ENCODE measurements around the gene FCRL2.
"Not testable (repeated sequence)": the region's sequence is repeated elsewhere in the genome, so short reads cannot be mapped to it uniquely, and the experiment has no call there.

FCRL2 gene

GRCh38 chr1:157751283-157751682, 25.6 kb downstream of the FCRL2 start:
- DNase-seq: no peak

- DNase-seq: no peak
Observed at GRCh38 chr1:157748262-157748817, 28.6 kb downstream of the FCRL2 start.

GRCh38 chr1:157739229-157739901, 37.6 kb downstream of the FCRL2 start:
- DNase-seq: no peak

GRCh38 chr1:157735991-157736390, 40.9 kb downstream of the FCRL2 start:
- not testable (repeated sequence) for DNase-seq

DNA sequence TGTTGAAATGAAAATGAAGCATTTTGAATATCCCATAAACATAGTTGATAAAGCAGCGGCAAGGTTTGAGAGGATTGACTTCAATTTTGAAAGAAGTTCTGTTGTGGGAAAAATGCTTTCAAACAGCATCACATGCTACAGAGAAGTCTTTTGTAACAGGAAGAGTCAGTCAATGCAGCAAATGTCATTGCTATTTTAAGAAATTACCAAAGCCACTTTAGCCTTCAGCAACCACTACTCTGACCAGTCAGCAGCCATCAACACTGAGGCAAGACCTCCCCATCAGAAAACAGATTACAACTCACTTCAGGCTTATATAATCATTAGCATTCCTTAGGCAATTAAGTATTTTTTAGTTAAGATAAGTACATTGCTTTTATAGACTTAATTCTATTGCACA, 42.6 kb downstream of the FCRL2 start:
- no peak for DNase-seq

DNA sequence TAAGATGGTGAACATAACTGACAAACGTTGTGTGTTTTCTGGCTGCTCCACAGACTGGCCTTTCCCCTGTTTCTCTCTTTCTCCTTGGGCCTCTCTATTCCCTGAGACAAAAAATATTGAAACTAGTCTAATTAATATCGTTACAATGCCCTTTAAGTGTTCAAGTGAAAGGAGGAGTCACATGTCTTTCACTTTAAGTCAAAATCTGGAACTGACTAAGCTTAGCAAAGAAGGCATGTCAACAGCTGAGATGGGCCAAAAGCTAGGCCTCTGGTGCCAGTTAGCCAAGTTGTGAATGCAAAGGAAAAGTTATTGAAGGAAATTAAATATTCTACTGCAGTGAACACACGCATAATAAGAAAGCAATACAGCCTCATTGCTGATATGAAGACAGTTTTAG, 44.2 kb downstream of the FCRL2 start:
- no peak for DNase-seq

DNA sequence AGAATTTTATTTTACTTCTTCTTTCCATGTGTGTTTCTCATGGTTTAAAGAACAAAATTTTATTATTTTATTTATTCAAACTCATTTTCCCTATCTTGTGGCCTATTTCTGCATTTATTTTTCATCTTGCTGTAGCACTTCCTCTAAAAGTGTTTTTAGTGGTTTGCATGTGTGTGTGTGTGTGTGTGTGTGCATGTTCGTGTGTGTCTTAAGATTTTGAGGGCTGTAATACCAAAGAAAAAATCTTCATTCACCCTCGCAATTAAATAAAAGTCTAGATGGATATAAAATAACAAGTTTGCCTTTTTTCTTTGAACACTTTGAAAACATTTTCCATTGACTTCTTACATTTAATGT, 51.7 kb downstream of the FCRL2 start:
- no peak for DNase-seq

DNA sequence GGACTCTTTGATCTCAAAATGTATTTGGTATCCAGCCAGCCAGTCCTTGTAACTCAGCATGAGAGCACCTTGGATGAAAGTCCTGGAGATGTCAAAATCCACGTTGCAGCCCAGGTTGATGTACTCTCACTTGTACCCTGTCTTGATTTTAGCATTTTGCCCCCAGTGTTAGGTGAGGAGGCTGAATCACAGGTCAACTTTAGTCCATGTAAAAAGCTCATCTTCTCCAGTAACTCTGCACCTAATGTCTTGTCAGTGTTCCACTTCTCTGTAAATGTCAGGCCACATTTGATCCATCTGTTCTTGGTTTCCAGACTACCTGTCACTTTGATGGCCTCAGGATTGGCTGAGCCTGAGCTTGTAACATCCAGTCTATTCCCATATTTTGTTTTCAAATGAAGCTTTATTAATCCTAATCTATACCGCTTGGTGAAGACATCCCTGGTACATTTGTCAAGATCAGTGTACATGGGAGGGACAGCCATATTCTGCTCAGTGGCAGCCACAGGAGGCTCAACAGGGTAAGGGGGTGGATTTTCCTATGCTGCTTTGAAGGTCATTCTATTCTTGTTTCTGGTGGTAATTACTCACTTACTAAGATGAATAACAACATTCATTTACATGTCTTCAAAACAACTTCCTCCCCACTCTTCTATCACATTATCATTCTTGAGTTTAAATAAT, 52.3 kb downstream of the FCRL2 start:
- no peak for DNase-seq

DNA sequence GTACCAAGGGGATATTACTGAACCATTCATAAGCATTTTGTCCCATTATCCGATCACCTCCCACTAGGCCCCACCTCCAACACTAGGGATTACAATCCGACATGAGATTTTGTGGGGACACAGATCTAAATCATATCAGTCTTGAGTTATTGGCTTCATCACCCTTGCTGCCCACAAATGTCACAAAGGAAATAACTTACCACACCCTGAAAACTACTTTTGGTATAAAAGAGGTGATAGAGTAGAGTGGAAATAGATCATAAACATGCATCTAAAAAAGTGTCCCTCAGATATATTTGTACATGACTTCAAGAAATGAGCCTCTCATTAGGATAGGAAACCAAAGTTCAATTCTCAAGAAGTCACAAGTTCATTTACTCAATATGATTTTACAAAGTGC, 53.8 kb downstream of the FCRL2 start:
- no peak for DNase-seq

DNA sequence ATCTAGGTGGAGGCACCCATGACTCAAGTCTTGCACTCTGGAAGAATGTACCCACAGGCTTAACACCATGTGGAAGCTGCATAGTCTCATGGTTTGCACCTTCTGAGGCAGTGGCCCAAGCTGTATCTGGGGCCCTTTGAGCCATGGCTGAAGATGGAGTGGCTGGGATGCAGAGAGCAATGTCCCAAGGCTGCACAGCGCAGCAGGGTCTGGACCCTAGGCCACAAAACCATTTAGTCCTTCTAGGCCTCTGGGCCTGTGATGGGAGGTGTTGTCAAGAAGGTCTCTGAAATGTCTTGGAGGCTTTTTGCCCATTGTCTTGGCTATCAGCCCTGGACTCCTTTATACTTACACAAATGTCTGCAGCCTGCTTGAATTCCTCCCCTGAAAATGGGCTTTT, 54.9 kb downstream of the FCRL2 start:
- no peak for DNase-seq

DNA sequence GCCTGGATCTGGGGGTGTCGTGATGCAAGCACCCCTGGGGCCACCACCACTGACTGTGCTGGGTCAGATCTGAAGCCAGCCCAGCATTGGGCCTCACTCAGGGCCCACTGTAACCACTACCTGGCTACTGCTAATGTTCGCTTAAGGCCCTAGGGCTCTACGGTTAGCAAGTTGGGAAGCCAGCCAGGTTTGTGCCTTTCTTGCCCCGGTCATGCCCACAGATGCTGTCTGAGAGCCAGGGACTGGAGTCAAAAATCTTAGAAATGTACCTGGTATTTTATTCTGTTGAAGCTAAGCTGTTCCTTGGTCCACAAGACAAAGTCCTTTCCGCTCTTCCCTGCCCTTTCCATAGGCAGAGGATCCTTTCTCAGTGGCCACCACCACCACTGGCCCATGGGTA, 61.2 kb downstream of the FCRL2 start:
- DNase-seq: no peak

GRCh38 chr1:157711802-157712201, 65.1 kb downstream of the FCRL2 start:
- DNase-seq: no peak

- DNase-seq: no peak
Observed at GRCh38 chr1:157704878-157705277, 72.1 kb downstream of the FCRL2 start.

DNA sequence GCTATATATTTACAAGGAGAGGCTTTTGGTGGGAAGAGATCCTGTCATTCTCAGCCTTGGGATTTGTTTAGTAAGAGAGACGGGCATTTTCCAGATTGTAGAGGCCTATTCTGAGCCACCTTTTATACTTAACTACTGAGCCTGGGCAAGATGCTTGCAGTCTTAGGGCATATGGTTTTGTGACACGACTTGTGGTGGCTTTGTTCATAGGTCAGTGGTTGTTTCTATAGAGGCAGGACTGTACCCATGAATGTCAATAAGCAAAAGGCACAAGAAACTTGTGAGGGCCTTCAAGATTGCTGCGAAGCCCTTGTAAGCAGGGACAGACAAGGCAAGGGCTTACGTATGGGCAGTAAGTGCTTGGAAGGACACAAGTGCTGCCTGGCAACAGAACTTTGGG, 73.0 kb downstream of the FCRL2 start:
- DNase-seq: no peak

DNA sequence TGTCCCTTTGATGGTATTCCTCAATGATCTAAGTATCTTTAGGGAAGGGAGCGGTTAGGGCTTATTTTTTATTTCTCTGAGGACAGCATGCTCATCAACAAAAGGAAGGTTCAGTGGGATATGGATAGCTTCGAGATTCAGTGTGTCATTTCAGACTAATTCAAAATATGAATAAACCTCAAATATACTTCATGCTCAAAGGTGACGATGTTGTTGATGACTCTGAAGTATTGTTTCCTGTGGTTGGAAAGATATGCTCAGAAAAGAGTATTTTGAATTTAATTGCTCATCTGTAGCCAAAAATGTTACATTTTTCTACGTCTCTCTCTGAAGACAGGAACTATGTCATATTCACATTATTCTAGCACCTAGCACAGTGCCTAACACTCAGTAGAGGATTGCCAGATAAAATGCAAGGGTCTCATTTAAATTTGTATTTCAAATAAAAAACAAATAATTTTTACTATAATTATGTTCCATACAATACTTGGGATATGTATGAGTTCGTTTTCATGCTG, 74.6 kb downstream of the FCRL2 start:
- DNase-seq: no peak

DNA sequence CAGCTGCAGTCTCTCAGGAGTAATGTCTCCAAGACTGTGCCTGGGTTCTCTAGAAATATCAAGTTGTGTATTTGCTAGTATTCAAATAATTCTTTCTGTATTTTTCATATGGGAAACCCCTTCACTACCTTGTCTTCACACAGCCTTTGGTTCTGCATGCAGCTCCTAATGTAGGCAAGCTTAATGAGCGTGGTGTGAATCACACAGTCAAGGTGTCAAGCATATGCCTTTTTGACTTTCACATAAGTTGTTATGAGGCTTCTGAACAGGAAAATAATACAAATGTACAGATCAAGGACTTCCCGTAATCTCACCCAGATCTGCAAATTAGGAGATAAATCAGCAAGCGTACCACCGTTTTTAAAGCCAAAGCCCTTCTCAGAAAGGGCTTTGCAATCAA, 76.2 kb downstream of the FCRL2 start, which contains the start of gene FCRL3:
TSS of gene FCRL3 (minus strand) at position 38 of the 400 bp plus-strand sequence. CDS start 280 bp downstream, outside the sequence.
- no peak for DNase-seq

DNA sequence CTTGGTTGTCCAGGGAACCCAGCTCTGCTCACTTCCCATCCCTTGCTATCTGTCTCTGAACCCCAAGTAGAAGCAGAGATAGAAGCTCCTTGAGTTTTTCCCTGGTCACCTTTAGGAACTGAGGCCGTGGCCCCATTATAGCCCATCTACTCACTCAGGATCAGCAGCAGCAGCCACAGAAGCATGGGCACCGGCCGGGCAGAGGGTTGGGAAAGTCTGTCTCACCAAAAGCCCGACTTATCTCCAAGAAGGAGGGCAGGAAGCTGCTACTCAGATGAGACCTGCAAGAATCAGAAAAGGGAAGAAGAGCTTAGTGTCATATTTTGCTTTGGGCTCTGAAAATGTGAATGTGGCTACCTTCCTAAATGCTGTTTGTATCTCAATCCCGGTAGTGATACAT, 76.6 kb downstream of the FCRL2 start:
- DNase-seq: no peak

DNA sequence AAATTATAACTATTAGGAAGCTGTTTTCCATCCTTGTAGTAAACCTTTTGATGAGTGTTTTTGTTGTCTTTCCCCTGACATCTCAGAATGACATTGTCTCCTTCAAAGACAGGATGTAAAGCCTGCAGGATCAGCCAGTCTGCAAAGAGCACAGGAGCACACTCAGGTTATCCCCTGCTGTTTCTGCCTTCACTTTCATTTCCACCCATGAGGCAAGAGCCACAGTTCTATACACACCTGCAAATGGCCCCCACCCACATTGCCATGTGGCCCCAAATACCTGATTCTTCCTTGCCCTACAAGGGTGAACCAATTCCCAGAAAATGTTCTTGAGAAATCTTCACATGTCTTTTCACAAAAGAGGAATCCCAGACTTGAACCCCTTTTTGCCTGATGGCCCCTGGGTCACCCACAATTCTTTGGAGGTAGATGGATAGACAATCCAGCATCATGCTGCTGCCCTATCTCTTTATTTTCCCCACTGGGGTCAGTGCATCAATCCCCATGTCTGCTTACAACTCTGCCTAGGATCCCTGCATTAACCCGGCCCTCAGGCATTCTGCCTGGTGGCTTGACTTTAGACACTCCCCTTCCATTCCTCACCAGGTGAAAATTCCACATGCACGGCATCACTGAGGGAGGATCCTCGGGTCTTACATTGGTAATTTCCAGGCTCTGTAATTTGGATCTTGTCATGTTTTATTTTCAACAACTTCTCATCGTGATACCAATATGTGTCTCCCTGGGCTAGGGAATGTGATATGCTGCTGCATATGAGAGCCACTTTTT, 79.0 kb downstream of the FCRL2 start:
- DNase-seq: no peak

DNA sequence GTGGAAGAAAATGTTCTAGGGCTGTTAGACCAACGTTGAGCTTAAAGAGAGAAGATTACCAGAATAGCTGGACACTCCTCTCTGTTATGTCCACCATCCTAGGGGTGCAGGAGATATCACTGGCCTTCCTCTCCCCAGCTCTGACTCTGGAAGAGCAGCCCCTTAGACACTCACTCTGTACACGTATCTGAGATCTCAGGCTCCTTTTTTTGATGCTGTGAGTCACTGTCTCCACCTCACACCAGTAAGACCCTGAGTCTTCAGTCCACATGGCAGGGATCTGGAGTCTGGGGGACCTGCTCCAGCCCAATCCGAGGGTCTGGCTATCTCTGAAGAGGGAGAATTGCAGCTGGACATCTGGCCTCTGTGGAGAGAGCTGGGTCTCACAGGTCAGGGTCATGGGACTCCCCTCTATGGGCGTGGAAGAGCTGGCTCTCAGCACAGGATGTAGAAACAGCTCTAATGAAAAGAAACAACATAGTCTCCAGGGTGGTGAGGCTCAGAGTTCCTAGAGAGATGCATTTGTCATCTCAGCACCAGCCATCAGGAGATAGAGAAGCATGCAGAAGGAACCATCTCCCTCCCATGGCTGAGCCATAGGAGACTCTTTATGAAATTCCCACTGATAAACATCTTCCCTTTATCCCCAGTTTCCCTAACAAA, 79.8 kb downstream of the FCRL2 start:
- DNase-seq: no peak
